Neural cell (in vitro differentiated cells): ENCODE data around the gene PLA2G6. TPM values are rescaled to one million over a fixed set of nuclear protein-coding genes. Genes with fewer than 3 reads are reported as not detected.
A peak's percentile ranks its signal among the peaks of the same experiment; 100 is the strongest.

Experiments used
- H2AFZ ChIP-seq: fragments of 200-600, 300-800 bp; sonication (generic), shearing (Covaris generic); 2 replicates; pipeline ENCODE4 v1.6.0; 2014; ENCODE audit warnings: low read depth, mild to moderate bottlenecking, antibody characterized with exemption, low read length, moderate library complexity
- H3F3A ChIP-seq: fragments of 200-600 bp; shearing (Covaris generic); 2 replicates; pipeline ENCODE4 v1.6.1; 2016; ENCODE audit warnings: mild to moderate bottlenecking, moderate library complexity, mixed read lengths, antibody characterized with exemption, low read length; ENCODE audit not compliant: insufficient read depth, poor library complexity, severe bottlenecking
- H3K27ac ChIP-seq: fragments of 200-600, 300-800 bp; sonication (generic), shearing (Covaris generic); 2 replicates; pipeline ENCODE4 v1.5.1; 2014; ENCODE audit warnings: mild to moderate bottlenecking, low read length, moderate library complexity
- H3K27me3 ChIP-seq: fragments of 300-800, 200-600 bp; sonication (generic), shearing (Covaris generic); 2 replicates; pipeline ENCODE4 v1.6.0; 2014; ENCODE audit warnings: mild to moderate bottlenecking, low read depth, low read length, moderate library complexity; ENCODE audit not compliant: insufficient read depth
- H3K36me3 ChIP-seq: fragments of 300-800, 200-600 bp; sonication (generic), shearing (Covaris generic); 2 replicates; pipeline ENCODE4 v1.5.1; 2014; ENCODE audit warnings: mild to moderate bottlenecking, antibody characterized with exemption, low read length, moderate library complexity; ENCODE audit not compliant: insufficient read depth
- H3K4me2 ChIP-seq: fragments of 300-800, 200-600 bp; sonication (generic), shearing (Covaris generic); 2 replicates; pipeline ENCODE4 v1.6.0; 2014; ENCODE audit warnings: mild to moderate bottlenecking, low read length
- H3K4me3 ChIP-seq: fragments of 300-800, 200-600 bp; sonication (generic), shearing (Covaris generic); 2 replicates; pipeline ENCODE4 v1.5.1; 2014; ENCODE audit warnings: mild to moderate bottlenecking, low read length, moderate library complexity
- H3K79me2 ChIP-seq: fragments of 200-600 bp; shearing (Covaris generic); replicated peaks from 2 replicates; pipeline ENCODE4 v1.6.0; 2014; ENCODE audit warnings: mild to moderate bottlenecking, low read length, moderate library complexity; ENCODE audit not compliant: insufficient read depth
- H3K9ac ChIP-seq: fragments of 300-800, 200-600 bp; sonication (generic), shearing (Covaris generic); 2 replicates; pipeline ENCODE4 v1.6.1; 2016; ENCODE audit warnings: mild to moderate bottlenecking, low read length, mixed read lengths
- H3K9me2 ChIP-seq: fragments of 200-600 bp; shearing (Covaris generic); 2 replicates; pipeline ENCODE4 v1.6.1; 2016; ENCODE audit warnings: mild to moderate bottlenecking, low read length, mixed read lengths; ENCODE audit not compliant: insufficient read depth
- H3K9me3 ChIP-seq: fragments of 200-600, 300-800 bp; sonication (generic), shearing (Covaris generic); 2 replicates; pipeline ENCODE4 v1.6.1; 2016; ENCODE audit warnings: mild to moderate bottlenecking, mixed run types, low read length, moderate library complexity, mixed read lengths
- H4K20me1 ChIP-seq: fragments of 200-600 bp; shearing (Covaris generic); 2 replicates; pipeline ENCODE4 v1.6.1; 2016; ENCODE audit warnings: mild to moderate bottlenecking, mixed run types; ENCODE audit not compliant: insufficient read depth
- CTCF ChIP-seq: fragments of 450-650 bp; IDR thresholded peaks from 2 replicates; pipeline ENCODE4 v1.5.1; 2014; ENCODE audit warnings: antibody characterized with exemption, mild to moderate bottlenecking, moderate library complexity; ENCODE audit not compliant: poor library complexity, severe bottlenecking
- EP300 ChIP-seq: fragments of 450-650 bp; conservative IDR thresholded peaks from 2 replicates; pipeline ENCODE4 v1.6.1; 2014; ENCODE audit warnings: antibody characterized with exemption, mild to moderate bottlenecking, moderate library complexity; ENCODE audit not compliant: poor library complexity, severe bottlenecking
- EZH2 ChIP-seq: fragments of 200-600, 300-800 bp; shearing (Covaris generic), sonication (generic); IDR thresholded peaks from 2 replicates; pipeline ENCODE4 v1.6.1; 2014; ENCODE audit warnings: antibody characterized with exemption, low read length, borderline replicate concordance, mild to moderate bottlenecking; ENCODE audit not compliant: insufficient read depth, poor library complexity, severe bottlenecking
- MXI1 ChIP-seq: fragments of 450-650 bp; conservative IDR thresholded peaks from 2 replicates; pipeline ENCODE4 v1.6.1; 2014; ENCODE audit warnings: antibody characterized with exemption, mild to moderate bottlenecking; ENCODE audit not compliant: poor library complexity, severe bottlenecking
- POLR2AphosphoS5 ChIP-seq: IDR thresholded peaks from 2 replicates; pipeline ENCODE4 v1.6.1; 2012
- RAD21 ChIP-seq: fragments of 450-650 bp; conservative IDR thresholded peaks from 2 replicates; pipeline ENCODE4 v1.6.1; 2014; ENCODE audit warnings: antibody characterized with exemption, mild to moderate bottlenecking, moderate library complexity
- REST ChIP-seq: IDR thresholded peaks from 2 replicates; pipeline ENCODE4 v1.6.1; 2012; ENCODE audit warnings: borderline replicate concordance
- SMC3 ChIP-seq: fragments of 450-650 bp; conservative IDR thresholded peaks from 2 replicates; pipeline ENCODE4 v1.6.1; 2014; ENCODE audit warnings: antibody characterized with exemption, mild to moderate bottlenecking, moderate library complexity; ENCODE audit not compliant: poor library complexity
- TAF1 ChIP-seq: IDR thresholded peaks from 2 replicates; pipeline ENCODE4 v1.6.1; 2012; ENCODE audit warnings: low read depth
- polyA plus RNA-seq: library from polyadenylated mRNA; depleted of rRNA; stranded (reverse); fragments of >200 nt; gene quantifications from 2 replicates; pipeline ENCODE4 v1.2.3, GENCODE V29; 2014

The PLA2G6 gene
- polyA plus RNA-seq, 1 donor from 2014 or later: 18.5 TPM

GRCh38 chr22:38115423-38116205 lies 66.0 kb downstream of the PLA2G6 start:
- no peak overlapping the region for H3K4me2 ChIP-seq
- H3K4me3 ChIP-seq: no peak overlapping the region
- H3K36me3 ChIP-seq: no peaks in the 10 kb centered on the region
- no peaks in the 10 kb centered on the region for H3F3A ChIP-seq
- no peaks in the 10 kb centered on the region for H3K79me2 ChIP-seq
- no peak overlapping the region for H3K27ac ChIP-seq
- H3K9me3 ChIP-seq: no peaks in the 10 kb centered on the region
- TF ChIP-seq TAF1: no peak
- TF ChIP-seq REST: no peak
- no peak for TF ChIP-seq EZH2
- TF ChIP-seq EP300: no peak
- TF ChIP-seq POLR2AphosphoS5: no peak
- TF ChIP-seq SMC3: no peak
- TF ChIP-seq MXI1: no peak
- no peak for TF ChIP-seq CTCF
- no peak for TF ChIP-seq RAD21
- no peaks in the 10 kb centered on the region for H4K20me1 ChIP-seq
- no peaks in the 10 kb centered on the region for H3K9me2 ChIP-seq
- no peak overlapping the region for H3K9ac ChIP-seq
- no peaks in the 10 kb centered on the region for H3K27me3 ChIP-seq
- H2AFZ ChIP-seq: no peak overlapping the region

- H3K27me3 ChIP-seq: no peaks in the 10 kb centered on the region
- H3K9me3 ChIP-seq: no peaks in the 10 kb centered on the region
- no peak overlapping the region for H3K4me3 ChIP-seq
- no peak overlapping the region for H3K4me2 ChIP-seq
- no peak overlapping the region for H3K9ac ChIP-seq
- H3F3A ChIP-seq: no peaks in the 10 kb centered on the region
- H3K79me2 ChIP-seq: no peaks in the 10 kb centered on the region
- H3K36me3 ChIP-seq: no peaks in the 10 kb centered on the region
- no peak overlapping the region for H2AFZ ChIP-seq
- no peaks in the 10 kb centered on the region for H3K9me2 ChIP-seq
- no peak overlapping the region for H3K27ac ChIP-seq
- no peaks in the 10 kb centered on the region for H4K20me1 ChIP-seq
- no peak for TF ChIP-seq MXI1
- no peak for TF ChIP-seq EZH2
- TF ChIP-seq SMC3: peak; percentile 74
- peak; percentile 65 for TF ChIP-seq RAD21
- TF ChIP-seq EP300: no peak
- TF ChIP-seq POLR2AphosphoS5: no peak
- peak; percentile 81 for TF ChIP-seq CTCF
- TF ChIP-seq TAF1: no peak
- no peak for TF ChIP-seq REST
These were observed 66.9 kb downstream of the PLA2G6 start for GRCh38 chr22:38114484-38115398.
